Measurements from ENCODE around the gene IKZF1. TPM values are rescaled to one million over a fixed set of nuclear protein-coding genes. Genes with fewer than 3 reads are reported as not detected.

The IKZF1 gene
- total and polyA plus RNA-seq, 10 donors: 36.4 to 389 (median 231) TPM

DNA sequence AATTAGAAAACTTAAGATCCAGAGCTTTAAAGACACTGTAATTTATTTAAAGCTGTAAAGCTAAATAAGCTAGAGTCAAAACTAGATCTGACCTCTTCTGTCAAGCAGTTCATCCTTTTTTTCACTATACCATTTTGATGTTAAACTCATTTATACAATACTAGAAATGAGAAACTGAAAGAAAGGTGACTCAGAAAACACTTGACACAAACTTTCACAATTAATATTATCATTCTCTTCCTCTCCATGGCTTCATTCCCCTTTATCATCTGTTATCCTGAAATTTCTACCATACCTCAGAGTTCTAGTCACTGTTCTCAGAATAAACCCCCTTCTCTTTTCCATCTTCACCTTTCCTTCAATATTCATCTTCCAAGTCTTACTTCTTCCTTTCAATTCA is 144.3 kb downstream of the IKZF1 start:
- Histone ChIP-seq H3K27ac (no peak overlapping the region), H3K4me3 (peak overlapping the region in 1 of 8 donors; percentile 91), H3K9me3 (no peaks in the 10 kb centered on the region), H3K36me3 (peaks cover 0 to 43% (median 23%) of the 10 kb centered on the region in 6 donors), H3K27me3 (replicated peaks in 1 of 7) (no peaks in the 10 kb centered on the region), H3K4me1 (peaks cover 10 to 32% (median 18%) of the 10 kb centered on the region in 6 donors)
- no peak for TF ChIP-seq POLR2A (IDR thresholded peaks at IDR 0.05)
- no peak for TF ChIP-seq CTCF (IDR thresholded peaks at IDR 0.05 in 8 of 11, conservative IDR thresholded peaks at IDR 0.05 in 3 of 11)
- no peak for TF ChIP-seq POLR2AphosphoS5 (IDR thresholded peaks at IDR 0.05)
- DNase-seq: no peak
- intact Hi-C loops (cut with DNase I; ENCODE audit: low total_unique reads): no loop called here

DNA sequence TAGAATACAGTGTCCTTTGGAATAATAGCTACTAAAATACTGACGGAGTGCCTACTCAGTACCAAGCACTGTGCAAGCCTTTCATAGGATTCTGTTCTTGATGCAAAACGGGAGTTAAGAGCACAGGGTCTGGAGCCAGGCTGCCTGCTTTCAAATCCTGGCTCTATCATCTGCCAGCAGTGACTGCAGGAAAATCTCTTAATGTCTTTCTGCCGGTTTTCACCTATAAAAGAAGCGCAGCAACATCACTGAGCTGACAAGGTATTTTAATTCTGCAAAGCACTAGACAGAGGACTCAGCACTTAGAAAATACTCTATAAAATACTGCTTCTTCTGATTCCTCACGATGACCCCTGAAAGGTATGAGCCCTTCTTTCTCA is 145.0 kb downstream of the IKZF1 start:
- TF ChIP-seq POLR2AphosphoS5 (IDR thresholded peaks at IDR 0.05) (no peak), CTCF (IDR thresholded peaks at IDR 0.05 in 8 of 11, conservative IDR thresholded peaks at IDR 0.05 in 3 of 11) (no peak)
- WGBS, 5 donors: 13 to 22% (median 16%) methylated on average over 5 of the region's 5 CpGs
- Histone ChIP-seq H3K27ac (peak overlapping the region in 6 of 8 donors; percentile 72 to 85 (median 84)), H3K36me3 (peaks cover 0 to 36% (median 23%) of the 10 kb centered on the region in 6 donors), H3K4me1 (peaks cover 10 to 32% (median 18%) of the 10 kb centered on the region in 6 donors), H3K9me3 (no peaks in the 10 kb centered on the region), H3K27me3 (replicated peaks in 1 of 7) (no peaks in the 10 kb centered on the region), H3K4me3 (peak overlapping the region; percentile 60 to 91 (median 70))
- DNase-seq: no peak
- intact Hi-C loops (cut with DNase I; ENCODE audit: low total_unique reads): no loop called here

DNA sequence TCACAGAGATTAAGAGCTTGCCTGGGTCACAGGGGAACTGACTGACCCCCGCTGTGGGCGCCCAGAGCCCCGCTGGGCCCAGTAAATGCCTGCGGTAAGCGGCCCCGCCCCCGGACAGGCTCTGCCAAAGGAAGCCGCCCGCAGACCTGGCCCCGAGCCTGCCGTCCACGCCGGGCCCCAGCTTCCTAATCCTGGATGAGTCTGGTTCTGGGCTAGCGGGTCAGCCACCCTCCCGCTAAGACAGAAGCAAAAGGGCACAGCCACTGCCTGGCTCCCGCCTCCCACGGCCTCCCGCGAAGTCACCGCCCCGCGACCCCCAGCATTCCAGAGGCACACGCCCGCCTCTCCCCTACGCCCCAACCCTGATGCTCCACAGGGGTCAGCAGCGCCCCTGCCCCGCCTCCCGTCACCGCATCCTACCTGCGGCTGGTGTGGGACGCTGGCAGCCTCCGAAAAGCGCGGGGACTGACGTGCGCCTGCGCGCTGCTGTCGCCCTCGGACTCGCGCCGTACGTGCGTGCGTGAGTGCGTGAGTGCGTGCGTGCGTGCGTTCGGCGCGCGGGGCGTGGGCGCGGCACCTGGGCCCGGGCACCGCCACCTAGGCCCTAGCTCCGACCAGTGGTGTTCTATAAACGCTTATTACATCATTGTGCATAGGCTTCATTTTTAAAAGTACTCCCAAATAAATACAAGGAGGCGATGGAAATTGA is 145.5 kb downstream of the IKZF1 start, which contains the start of gene FIGNL1:
Gene FIGNL1 (minus strand): TSS at position 470 of the 709 bp plus-strand sequence. CDS start 3,063 bp downstream, outside the sequence.
- peak; percentile 92 to 95 (median 93) for TF ChIP-seq POLR2AphosphoS5 (IDR thresholded peaks at IDR 0.05)
- TF ChIP-seq CTCF (IDR thresholded peaks at IDR 0.05 in 8 of 11, conservative IDR thresholded peaks at IDR 0.05 in 3 of 11): no peak
- peak in 1 of 3 donors; percentile 25 for TF ChIP-seq POLR2A (IDR thresholded peaks at IDR 0.05)
- H3K36me3 ChIP-seq: peaks cover 0 to 31% (median 22%) of the 10 kb centered on the region in 6 donors
- H3K27ac ChIP-seq: peak within 1 kb of the TSS; percentile 69 to 85 (median 80)
- H3K4me1 ChIP-seq: peaks cover 10 to 32% (median 18%) of the 10 kb centered on the region in 6 donors
- peak; percentile 95 for DNase-seq
- H3K27me3 ChIP-seq (replicated peaks in 1 of 7): no peaks in the 10 kb centered on the region
- no peaks in the 10 kb centered on the region for H3K9me3 ChIP-seq
- H3K4me3 ChIP-seq: peak within 1 kb of the TSS; percentile 60 to 91 (median 70)
- intact Hi-C loops (cut with DNase I; ENCODE audit: low total_unique reads): no loop called here
- WGBS, 5 donors: 0 to 1% (median 0%) methylated on average over 37 to 63 of the region's 63 CpGs

- Histone ChIP-seq H3K4me3 (peak overlapping the region; percentile 60 to 91 (median 70)), H3K27me3 (replicated peaks in 1 of 7) (no peaks in the 10 kb centered on the region), H3K4me1 (peaks cover 10 to 32% (median 18%) of the 10 kb centered on the region in 6 donors), H3K9me3 (no peaks in the 10 kb centered on the region), H3K36me3 (peaks cover 0 to 25% (median 16%) of the 10 kb centered on the region in 6 donors), H3K27ac (peak overlapping the region; percentile 69 to 85 (median 80))
- 15 to 22% (median 17%) methylated on average over 25 to 32 of the region's 32 CpGs for WGBS, 5 donors
- TF ChIP-seq POLR2AphosphoS5 (IDR thresholded peaks at IDR 0.05) (no peak), CTCF (IDR thresholded peaks at IDR 0.05 in 8 of 11, conservative IDR thresholded peaks at IDR 0.05 in 3 of 11) (no peak), POLR2A (IDR thresholded peaks at IDR 0.05) (no peak)
- intact Hi-C loops (cut with DNase I; ENCODE audit: low total_unique reads): no loop called here
- peak; percentile 89 for DNase-seq
These were observed 146.1 kb downstream of the IKZF1 start for GRCh38 chr7:50450590-50451032.
